ENCODE results near the gene CTU1.

Gene CTU1

DNA sequence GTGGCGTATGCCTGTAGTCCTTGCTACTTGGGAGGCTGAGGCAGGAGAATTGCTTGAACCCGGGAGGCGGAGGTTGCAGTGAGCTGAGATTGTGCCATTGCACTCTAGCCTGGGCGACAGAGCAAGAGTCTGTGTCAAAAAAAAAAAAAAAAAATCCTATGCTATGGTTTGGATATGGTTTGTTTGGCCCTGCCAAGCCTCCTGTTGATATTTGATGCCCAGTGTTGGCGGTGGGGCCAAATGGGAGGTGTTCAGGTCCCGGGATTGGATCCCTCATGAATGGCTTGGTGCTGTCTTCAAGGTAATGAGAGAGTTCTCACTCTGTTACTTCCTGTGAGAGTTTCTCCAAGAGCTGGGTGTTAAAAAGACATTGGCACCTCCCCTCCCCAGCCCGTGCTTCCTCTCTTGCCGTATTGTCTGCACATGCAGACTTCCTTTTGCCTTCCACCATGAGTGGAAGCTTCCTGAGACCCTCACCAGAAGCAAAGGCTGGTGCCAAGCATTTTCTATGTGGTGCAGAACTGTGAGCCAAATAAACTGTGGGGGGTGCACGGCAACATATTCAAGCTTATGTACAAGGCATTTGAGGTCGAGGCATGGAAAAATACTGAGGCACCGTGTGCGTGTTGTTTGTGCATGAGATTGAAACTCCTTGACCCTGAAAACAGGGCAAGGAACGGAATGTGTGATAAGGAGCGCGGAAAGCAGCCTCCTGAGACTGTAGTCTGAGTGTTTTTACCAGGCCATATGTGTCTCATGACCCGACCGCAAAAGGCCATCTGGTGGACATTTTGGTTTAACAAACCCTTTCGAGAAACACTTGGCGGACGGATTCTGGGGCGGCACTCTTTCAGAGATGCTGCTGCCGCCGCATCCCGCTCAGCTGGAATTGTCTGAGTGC is 23.8 kb upstream of the CTU1 start:
- DNase-seq: peak; percentile 72 to 82 (median 76)

DNA sequence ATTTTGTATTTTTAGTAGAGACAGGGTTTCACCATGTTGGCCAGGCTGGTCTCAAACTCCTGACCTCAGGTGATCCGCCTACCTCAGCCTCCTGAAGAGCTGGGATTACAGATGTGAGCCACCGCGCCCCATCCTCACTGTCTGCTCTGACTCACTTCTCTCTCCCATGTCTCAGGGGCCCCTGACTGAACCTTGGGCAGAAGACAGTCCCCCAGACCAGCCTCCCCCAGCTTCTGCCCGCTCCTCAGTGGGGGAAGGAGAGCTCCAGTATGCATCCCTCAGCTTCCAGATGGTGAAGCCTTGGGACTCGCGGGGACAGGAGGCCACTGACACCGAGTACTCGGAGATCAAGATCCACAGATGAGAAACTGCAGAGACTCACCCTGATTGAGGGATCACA is 21.5 kb upstream of the CTU1 start:
- no peak for DNase-seq

GRCh38 chr19:51128227-51128626 is 20.0 kb upstream of the CTU1 start:
- DNase-seq: no peak

DNA sequence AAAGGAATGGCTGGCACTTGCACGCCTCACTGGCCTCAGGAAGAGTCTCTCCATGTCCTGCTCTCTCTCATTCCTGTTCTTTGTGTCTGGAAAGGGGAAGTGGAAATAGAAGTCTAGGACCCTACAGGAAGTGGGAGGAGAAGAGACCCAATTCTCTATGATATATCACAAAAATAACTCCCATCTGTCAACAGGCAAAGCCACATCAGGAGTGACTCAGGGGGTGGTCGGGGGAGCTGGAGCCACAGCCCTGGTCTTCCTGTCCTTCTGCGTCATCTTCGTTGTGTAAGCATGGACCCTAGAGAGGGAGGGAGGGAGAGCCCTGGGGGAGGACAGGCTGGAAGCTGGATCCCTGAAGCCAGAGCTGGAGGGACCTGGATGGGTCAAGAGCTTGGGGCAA is 19.5 kb upstream of the CTU1 start:
- DNase-seq: peak; percentile 87 to 96 (median 89)

- no peak for DNase-seq
Observed at GRCh38 chr19:51127032-51127431, 18.8 kb upstream of the CTU1 start.

DNA sequence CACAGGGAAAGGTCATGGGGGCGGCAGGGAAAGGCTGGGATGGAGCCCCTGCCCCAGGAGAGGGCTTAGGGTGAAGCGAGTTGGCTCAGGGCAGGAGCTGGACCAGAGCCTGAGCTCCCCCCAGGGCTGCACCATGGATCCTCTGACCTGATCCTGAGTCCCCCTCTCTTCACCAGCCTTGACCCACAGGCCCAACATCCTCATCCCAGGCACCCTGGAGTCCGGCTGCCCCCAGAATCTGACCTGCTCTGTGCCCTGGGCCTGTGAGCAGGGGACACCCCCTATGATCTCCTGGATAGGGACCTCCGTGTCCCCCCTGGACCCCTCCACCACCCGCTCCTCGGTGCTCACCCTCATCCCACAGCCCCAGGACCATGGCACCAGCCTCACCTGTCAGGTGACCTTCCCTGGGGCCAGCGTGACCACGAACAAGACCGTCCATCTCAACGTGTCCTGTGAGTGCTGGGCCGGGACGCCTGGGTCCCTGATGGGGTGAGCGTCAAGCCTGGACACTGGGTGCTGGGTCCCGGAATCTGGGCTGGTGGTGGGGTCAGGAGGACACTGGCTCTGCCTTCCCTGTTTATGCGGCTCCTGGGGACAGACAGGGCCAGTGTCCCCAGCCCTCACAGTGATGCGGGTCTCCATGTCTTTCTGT is 17.3 kb upstream of the CTU1 start:
- no peak for DNase-seq

DNA sequence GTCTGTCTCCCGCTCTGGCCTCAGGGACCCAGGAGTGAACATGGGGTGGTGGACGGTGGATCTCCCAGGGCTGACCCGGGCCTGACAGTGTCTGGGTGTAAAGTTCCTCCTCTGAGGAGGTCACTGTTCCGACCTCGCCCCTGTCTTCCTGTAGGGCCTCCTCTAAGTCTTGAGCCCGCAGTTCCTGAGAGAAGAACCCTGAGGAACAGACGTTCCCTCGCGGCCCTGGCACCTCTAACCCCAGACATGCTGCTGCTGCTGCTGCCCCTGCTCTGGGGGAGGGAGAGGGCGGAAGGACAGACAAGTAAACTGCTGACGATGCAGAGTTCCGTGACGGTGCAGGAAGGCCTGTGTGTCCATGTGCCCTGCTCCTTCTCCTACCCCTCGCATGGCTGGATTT is 16.5 kb upstream of the CTU1 start, which contains the start of gene SIGLEC9:
TSS of gene SIGLEC9 (plus strand) at position 178 of the 400 bp plus-strand sequence. CDS start at position 247, 69 bp downstream.
- peak in 2 of 3 donors; percentile 64 to 75 for DNase-seq

DNA sequence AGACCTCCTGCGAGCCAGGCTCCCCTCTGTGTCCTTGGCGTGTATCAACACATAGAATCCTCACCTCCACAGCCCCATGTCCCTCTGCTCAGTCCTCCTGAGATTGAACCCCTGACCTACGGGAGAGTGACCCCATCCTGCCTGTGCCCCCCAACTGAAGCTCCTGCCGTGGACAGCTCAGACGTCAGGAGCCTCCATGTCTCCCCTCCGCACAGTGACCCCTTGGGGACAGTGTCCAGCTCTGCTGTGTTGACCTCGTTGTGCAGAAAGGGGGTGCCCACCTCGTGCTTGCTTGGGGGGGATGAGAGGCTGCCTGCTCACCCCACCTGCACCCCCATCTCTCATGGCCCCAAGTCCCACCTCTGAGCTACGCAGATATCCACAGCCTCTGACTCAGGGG is 16.0 kb upstream of the CTU1 start:
- DNase-seq: no peak

- DNase-seq: peak in 1 of 3 donors; percentile 49
Observed at GRCh38 chr19:51123802-51124201, 15.6 kb upstream of the CTU1 start.

- DNase-seq: peak; percentile 73 to 78 (median 75)
Observed at GRCh38 chr19:51123381-51123800, 15.2 kb upstream of the CTU1 start.

GRCh38 chr19:51122112-51122981 is 14.1 kb upstream of the CTU1 start:
- DNase-seq: peak; percentile 87 to 92 (median 90)

DNA sequence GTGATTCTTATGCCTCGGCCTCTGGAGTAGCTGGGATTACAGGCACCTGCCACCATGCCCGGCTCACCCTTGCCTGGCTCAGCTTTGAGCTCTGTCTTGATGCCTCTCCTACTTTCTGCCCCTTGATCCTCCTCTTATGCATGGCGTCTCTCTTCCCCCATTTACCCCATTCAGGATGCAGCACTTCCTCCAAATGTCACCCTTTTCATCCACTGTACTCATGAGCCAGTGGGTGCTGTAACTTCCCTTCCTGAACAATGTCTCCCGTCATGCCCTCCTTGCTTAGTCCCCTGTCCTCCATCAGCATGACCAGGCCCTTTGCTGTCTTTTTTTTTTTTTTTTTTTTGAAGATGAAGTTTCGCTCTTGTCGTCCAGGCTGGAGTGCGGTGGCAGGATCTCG is 13.0 kb upstream of the CTU1 start:
- DNase-seq: peak; percentile 78 to 89 (median 84)

DNA sequence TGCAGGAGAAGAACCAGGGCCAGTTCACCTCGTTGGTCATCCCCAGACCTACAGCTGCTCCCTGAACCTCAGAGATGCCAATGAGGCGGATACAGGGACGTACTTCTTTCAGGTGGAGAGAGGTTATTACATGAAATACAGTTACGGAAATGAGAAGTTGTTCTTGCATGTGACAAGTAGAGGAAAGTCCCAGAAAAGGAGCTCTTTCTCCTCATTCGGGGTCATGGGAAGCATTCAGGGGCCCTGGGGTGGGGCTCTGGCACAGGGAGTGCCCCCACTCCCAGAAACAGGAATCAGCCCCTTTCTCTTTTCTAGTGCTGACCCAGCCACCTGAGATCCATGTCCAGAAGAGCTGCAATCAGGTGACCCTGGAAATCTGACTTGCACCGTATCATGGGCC is 12.0 kb upstream of the CTU1 start:
- peak; percentile 61 to 80 (median 73) for DNase-seq

DNA sequence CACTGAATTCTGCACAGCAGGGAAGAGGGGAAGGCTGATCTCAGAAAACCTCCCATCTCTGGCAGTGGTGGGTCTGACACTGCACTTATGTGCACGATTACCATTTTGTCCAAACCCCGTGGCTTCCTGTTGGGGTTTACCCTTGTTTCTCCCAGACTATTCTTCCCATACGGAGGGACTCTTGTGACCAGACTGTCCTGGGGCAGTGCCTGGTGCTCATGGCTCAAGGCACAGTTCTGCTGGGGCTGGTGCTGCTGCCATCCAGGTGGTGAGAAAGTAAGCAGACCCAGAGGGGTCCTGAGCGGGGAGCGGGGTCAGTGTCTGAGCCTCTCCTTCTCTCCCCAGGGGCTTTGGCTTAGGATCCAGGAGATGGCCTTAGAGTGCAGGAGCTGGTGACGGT is 11.4 kb upstream of the CTU1 start:
- DNase-seq: peak; percentile 87 to 94 (median 89)

- DNase-seq: peak in 2 of 3 donors; percentile 49 to 54
Observed at GRCh38 chr19:51119101-51119500, 10.9 kb upstream of the CTU1 start.

GRCh38 chr19:51116736-51117286 is 8.6 kb upstream of the CTU1 start:
- no peak for DNase-seq

DNA sequence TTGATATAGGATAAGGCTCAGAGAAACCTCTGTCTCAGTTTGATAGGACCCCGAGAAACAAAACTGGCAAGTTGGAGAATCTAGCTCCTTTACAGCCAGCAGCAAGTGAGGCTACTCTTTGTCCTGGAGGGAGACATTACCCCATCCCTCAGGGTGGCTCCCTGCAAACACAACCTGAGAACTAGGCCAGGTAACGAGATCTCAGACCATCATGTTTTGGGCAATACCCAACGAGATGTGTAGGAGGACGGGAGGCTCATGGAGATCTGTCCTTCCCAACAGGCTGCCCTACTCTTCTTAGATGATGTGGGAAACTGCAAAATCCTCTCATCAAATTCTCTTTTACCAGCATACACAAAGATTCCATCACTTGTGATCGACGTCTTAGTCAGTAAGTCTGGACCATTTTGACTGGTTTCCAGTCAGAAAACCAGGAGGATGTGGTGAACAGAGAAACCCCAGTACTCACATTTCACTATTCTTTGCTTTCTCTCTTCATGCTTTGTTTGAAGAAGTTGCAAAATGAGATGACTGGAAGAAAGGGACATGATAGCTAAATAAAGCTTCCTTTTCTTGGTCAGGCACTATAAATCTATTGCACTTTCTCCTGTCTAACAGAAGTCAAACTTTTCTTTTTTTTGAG is 6.0 kb upstream of the CTU1 start:
- DNase-seq: peak; percentile 51 to 87 (median 75)

GRCh38 chr19:51111606-51112005 is 3.4 kb upstream of the CTU1 start:
- no peak for DNase-seq

DNA sequence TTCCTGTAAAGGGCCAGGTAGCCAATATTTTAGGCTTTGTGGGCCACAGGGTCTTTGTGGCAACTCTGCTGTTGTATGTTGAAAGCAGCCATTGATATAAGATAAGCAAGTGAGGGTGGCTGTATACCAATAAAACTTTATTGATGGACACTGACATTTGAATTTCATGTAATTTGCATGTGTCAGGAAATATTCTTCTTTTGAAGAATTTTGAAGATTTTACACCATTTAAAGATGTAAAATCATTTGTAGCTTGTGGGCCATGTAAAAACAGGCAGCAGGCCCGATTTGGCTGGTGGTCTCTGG is 2.4 kb upstream of the CTU1 start:
- DNase-seq: no peak

DNA sequence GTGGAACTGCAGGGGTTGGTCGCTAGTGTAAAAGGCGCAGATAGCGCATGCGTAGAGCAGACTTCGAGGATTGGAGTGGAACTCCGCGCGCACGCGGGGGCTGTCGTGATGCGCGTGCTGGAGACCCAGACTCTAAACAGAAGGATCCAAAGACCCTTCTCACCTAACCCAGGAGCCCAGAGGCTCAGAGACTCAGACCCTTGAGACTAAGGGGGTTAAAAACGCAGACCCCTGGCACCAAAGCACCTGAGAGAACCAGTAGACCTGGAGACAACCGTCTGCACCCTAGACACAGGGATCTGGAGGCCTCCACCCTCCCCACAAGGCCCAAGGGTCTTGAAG is 567 bp upstream of the CTU1 start:
- no peak for DNase-seq

DNA sequence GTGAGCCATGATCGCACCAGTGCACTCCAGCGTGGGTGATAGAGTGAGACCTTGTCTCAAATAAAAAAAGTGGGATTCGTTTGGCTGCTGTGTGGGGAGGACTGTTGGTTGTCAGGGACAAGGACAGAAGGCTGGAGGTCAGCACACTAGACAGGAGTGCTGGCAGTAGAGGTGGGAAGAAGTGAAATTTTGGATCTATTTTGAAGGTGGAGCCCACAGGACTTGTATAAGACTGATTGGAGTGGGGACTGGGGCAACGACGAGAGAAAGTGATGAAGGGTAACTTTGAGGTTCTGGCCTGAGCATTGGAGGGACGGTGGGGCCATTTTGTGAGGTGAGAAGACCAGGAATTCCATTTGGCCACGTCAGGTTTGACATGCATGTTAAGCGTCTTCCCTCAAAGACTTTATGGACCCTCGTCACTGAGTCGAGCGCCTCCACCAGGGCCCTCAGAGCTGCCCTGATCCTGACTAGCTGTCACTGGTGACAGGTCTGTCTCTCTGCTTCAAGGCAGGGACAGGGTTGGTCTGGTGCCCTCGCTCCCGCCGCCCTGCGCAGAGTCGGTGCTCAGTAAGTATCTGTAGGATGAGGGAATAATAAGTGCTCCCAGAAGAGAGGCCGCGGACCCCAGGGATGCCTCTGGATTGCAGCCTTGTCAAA is 673 bp downstream of the CTU1 start:
- peak in 1 of 3 donors; percentile 32 for DNase-seq

DNA sequence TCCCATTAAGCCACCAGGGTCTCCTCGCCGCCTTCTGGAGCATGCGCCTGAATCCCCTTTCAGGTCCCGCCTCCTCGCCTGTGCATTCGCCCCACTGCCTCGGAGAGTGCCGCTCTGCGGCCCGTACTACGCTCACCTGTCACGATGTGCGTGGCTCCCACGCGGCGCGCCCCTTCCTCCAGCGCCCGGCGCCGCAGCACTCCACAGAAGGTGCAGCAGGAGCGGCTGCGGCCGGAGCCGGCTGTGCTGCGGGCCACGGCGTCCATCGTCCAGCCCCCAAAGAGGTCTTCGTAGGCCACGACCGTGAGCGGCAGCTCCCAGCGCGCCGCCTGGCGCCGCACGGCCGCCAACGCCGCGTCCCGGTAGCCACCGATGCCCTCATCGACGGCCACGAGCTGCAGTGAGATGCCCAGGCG is 4.3 kb downstream of the CTU1 start:
- DNase-seq: no peak

Data from suppressor macrophage treated with lipopolysaccharide for 1 hour (primary cell).